Middle frontal gyrus (tissue), 1 donor: Measurements from ENCODE around the gene VPS4A.
"Not testable (repeated sequence)": the region's sequence is repeated elsewhere in the genome, so short reads cannot be mapped to it uniquely, and the experiment has no call there.

Experiments used
- DNase-seq: peaks from one replicate; pipeline ENCODE4 v3.0.0-alpha.2; 2015; ENCODE audit warnings: low spot score; ENCODE audit errors: extremely low spot score

VPS4A gene

DNA sequence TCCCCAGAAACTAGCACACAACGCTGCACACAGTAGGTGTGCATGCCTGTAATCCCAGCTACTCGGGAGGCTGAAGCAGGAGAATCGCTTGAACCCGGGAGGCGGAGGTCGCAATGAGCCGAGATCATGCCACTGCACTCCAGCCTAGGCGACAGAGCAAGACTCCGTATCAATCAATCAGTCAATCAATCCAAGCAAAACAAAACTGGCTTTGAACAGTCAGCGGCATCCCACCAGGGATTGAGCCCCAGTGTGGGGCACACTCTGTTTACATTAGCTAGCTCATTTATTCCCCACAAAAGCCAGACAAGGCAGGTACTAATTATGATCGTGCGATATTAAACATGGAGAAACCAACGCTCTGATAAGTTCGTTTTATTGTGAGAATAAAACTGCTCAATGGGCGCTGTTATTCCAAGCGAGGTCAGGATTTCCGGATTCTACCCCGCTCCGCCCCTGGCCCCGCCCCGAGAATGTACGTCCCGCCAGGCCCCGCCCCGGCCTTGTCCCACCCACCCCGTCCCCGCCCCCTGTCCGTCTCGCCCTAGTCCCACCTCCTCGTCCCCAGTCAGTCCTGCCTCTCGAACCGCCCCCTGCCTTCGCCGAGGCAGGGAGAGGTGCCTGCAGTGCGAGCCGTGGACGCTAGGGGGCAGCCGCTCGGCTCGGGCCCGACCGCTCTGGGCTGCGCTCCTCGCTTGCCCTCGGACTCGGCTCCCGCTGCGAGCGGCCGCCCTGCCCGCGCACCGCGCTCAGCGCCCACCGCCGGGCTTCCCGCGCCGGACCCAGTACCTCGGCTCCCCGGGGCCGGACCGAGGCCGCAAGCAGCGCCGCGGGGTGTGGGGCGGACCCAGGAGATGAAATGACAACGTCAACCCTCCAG is at the start of gene VPS4A:
Gene VPS4A, plus strand, starts transcription at position 698 of the 880 bp plus-strand sequence. Its CDS starts 162 bp downstream, at position 860.
- DNase-seq = peak; percentile 90

DNA sequence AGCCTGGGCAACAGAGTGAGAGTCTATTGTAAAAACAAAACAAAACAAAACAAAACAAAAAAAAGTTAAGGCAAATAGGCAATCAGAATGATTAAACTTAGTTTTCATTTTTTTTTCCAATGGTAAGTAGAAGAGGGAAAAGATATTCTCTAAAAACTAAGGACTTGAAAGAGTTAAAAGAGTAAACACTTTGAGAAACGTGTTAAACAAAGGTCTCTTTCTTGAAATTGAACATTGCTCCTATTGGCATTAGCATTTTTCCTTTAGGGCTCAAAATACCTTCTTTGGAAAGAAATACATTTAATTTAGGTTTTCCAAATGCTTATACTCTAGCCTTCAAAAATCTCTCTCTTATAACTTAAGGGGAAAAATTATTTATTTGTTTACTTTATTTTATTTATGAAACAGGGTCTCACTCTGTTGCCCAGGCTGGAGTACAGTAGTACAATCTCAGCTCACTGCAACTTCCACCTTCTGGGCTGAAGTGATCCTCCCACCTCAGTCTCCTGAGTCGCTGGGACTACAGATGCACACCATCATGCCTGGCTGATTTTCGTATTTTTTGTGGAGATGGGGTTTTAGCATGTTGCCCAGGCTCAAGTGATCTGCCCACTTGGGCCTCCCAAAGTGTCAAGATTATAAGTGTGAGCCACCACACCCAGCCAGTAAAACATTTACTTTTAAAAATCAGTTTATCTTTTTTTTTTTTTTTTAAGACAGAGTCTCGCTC is 44.7 kb upstream of the VPS4A start:
- DNase-seq = no peak

DNA sequence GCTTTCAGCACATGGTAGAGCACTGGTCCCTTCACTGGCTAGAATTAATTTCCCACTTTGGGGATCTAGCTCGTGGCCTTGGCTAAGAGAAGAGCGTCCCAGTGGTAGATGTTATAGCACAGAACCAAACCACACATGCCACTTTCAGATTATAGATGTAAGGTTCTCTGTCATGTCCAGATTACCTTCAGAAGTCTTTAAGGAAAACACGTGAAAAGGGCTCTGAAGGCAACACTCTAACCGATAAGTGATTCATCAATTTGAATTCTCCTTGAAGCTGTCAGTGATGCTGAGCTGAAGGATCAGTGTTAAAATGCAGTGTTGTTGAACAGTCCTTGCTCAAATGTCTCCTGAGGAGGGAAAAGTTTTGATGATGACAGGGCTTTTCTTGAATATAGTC is 43.5 kb upstream of the VPS4A start:
- DNase-seq = no peak

DNA sequence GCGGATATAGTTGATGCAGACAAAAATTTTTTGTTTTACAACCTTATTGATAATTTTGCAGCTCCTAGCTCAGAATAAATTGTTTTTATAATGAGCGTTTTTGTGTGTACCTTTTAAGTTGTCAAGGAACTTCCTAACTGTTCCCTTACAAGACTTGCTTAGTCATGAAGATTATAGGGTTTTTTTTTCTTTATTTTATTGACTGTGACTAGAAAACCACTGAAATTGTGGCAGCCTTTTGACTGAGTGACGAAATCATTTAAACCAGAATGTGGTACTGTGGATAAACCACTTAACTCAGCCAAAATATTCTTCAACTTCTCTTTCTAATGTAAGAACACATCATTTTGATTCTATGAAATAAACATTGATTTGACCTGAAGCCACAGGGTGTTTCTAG is 40.8 kb upstream of the VPS4A start:
- no peak for DNase-seq

DNA sequence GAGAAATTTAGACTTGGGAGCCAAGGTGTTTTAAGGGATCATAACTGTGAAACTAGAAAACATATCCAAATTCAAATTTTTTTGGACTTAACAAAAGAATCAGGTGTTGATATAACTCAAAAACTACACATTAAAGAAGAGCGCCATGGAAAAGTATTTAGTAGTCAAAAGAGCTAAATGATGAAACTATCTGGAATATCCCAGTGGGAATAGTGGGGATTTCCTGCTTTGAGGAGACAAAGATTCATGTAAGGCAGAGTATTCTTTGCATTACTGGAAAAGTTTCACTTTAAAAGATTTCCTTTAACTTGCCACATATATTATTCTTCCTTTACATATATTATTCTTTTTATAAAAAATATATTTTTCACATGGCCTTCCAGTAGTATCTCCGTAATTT is 40.3 kb upstream of the VPS4A start:
- no peak for DNase-seq

DNA sequence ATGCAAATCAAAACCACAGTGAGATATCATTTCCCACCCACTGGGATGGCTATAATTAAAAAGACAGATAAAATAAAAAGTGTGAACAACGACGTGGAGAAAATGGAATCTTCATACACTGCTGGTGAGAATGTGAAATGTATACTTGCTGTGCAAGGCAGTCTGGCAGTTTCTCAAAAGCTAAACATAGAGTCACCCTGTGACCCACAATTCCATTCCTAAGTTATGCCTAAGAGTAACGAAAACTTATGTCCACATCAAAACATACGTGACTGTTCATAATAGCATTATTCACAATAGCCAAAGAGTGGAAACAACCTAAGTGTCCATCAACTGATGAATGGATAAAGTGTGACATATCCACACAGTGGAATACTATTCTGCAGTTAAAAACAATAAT is 38.1 kb upstream of the VPS4A start:
- no peak for DNase-seq

DNA sequence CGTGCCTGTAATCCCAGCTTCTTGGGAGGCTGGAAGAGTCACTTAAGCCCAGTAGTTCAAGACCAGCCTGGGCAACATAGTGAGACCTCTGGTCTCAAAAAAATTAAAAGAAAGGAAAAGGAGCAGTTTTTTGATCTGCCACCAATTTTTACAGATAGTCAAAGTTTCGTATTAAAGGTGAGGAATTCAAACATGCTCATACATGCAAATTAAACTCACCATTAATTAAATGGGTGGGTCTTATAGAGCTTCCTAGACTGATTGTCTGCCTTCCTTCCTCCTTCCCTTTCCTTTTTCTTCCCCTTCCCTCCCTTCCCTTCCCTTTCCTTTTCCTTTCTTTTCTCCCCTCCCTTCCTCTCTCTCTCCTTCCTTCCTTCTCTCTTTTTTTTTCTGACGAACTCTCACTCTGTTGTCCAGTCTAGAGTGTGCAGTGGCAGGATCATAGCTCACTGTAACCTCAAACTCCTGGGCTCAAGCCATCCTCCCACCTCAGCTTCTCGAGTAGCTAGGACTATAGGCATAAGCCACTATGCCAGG is 36.4 kb upstream of the VPS4A start:
- DNase-seq = no peak

DNA sequence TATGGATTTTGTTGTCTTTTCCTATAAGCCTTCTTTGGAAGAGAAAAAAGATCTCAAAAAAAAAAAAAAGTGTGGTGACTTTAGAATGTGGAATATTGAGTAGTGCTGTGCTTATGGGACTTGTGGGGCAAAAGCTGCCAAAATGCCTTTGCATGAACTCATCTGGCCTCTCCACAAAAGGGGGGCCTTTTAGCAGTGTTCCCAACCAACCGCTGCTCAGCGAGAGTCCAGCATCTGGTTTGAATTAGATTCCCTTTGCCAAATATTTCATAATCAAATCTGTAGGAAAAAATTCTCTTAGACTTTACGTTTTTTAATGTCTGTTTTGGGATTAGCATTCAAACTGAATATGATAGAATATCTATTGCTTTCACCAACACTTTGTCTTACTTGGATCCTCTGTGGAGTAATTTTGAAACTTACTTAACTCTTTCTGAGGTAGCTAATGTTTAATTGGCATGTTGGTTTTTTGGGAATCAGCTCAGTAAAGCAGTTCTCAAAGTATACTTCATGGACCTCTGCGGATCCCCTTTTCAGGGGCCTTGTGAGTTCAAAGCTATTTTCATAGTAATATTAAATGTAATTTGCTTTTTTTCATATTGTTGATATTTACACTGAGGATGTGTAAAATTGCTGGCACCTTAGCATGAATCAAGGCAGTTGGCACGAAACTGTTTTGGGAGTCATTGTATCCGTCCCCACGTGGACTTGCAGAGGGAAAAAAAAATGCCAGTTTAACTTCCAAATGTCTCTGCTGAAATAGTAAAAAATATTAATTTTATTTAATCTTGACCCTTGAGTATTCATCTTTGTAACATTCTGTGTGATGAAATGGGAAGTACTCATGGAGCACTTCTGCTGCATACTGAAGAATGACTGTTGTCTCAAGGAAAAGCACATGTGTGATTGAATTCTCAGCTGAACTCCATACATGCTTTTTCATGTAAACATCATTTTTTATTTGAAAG is 34.7 kb upstream of the VPS4A start:
- no peak for DNase-seq

DNA sequence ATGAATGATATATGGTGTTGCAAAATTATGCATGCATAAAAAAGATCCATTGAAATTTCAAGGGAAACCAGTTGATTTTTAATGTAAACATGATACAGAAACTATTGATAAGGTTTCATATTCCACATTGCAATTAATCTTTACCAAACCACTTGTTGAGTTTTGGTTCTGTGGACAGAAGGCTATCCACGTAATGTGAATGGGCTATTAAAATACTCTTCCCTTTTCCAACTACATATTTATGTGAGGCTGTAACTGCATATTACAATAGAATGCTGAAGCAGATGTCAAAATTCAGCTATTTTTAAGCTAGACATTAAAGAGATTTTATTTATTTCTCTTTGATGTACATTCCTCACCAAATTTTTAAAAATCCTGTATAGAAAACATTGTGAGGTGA is 33.7 kb upstream of the VPS4A start:
- DNase-seq = no peak

DNA sequence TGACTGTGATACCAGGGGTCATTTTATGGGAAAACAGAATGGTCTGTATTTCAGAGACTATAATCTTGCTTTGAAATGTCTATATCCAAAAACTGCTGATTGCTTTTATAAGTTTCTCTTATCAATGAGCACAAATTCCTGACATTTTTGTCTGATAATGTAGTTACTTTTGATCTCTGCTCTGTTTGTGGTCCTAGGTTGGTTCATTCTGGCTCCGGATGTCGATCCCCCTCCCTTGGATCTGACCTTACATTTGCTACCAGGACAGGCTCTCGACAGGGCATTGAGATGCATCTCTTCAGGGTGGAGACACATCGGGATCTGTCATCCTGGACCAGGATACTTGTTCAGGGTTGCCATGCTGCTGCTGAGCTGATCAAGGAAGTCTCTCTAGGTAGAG is 27.3 kb upstream of the VPS4A start:
- no peak for DNase-seq

DNA sequence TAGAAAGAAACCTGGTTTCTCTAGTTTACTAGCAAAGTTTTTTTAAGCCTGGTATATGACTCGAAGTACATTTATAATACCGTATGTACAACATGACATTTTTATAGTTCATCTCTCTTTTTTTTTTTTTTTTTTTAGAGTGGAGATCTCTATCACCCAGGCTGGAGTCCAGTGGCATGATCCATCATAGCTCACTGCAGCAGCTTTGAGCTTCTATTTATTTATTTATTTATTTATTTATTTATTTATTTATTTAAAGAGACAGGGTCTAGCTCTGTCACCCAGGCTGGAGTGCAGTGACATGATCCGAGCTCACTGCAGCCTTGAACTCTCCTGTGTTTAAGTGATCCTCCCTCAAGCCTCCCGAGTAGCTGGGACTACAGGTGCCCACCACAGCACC is 25.9 kb upstream of the VPS4A start:
- no peak for DNase-seq

DNA sequence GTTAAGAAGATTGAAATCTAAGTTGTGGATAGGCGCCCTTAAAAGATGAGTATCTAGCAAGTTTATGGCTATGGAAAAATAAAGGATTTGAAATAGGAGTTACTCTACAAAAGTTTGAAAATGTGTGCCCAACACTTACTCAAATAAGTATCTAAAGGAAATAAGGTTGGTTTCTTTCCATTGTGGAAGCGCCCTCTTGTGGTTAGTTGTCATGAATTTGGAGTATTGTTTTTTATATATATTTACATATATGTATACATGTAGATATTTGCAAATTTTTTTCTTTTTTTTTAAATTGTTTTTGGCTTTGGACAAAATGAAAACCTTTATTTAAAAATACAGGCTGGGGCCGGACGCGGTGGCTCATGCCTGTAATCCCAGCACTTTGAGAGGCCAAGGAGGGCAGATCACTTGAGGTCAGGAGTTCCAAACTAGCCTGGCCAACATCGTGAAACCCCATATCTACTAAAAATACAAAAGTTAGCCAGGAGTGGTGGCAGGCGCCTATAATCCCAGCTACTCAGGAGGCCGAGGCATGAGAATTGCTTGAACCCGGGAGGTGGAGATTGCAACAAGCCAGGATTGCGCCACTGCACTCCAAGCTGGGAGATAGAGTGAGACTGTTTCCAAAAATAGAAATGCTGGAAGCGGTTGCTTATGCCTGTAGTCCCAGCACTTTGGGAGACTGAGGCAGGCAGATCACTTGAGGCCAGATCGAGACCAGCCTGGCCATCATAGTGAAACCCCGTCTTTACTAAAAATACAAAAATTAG is 24.0 kb upstream of the VPS4A start:
- no peak for DNase-seq

DNA sequence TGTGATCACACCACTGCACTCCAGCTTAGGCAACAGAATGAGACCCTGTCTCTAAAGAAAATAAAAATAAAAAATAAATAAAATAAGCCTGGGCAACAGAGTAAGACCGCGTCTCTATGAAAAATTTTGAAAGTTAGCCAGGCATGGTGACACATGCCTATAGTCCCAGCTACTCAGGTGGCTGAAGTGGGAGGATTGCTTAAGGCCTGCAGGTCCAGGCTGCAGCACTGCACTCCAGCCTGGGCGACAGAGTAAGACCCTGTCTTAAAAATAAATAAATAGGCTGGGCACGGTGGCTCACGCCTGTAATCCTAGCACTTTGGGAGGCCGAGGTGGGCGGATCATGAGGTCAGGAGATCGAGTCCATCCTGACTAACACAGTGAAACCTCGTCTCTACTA is 19.5 kb upstream of the VPS4A start:
- DNase-seq = not testable (repeated sequence)

DNA sequence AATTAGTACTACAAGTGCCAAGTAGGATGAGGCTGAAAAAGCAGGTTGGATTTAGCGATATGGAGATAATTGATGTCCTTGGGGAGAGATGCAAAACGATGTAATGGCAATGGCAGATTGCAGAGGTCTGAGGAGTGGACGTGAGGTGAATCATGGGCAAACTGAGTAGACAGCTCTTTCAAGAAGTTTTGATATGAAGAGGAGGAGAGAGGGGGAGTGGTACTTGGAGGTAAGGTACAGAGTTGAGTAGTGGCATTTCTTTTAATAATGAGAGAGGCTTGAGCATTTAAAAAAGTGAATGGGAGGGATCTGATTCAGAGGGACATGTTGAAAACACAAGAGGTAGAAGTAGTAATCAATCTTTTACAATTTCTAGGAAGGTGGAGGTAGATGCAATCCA is 17.7 kb upstream of the VPS4A start:
- DNase-seq = no peak

DNA sequence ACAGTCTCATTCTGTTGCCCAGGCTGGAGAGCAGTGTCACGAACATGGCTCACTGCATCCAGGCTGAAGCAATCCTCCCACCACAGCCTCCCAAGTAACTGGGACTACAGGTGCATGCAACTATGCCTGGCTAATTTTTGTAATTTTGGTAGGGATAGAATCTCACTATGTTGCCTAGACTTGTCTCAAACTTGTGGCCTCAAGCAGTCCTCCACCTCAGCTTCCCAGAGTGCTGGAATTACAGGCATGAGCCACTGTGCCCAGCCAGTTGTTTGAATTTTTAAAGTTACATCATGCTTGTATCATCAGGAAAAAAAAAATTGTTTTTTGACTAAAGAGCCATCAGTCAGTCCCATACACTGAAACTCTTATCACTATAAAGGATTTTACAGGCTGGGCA is 17.1 kb upstream of the VPS4A start:
- no peak for DNase-seq

DNA sequence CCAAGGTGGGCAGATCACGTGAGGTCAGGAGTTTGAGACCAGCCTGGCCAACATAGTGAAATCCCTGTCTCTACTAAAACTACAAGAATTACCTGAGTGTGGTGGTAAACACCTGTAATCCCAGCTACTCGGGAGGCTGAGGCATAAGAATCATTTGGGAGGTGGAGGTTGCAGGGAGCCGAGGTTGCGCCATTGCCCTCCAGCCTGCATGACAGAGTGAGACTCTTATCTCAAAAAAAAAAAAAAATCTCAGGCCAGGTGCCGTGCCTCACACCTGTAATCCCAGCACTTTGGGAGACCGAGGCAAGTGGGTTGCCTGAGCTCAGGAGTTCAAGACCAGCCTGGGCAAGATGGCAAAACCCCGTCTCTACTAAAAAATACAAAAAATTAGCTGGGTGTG is 14.4 kb upstream of the VPS4A start:
- DNase-seq = not testable (repeated sequence)

DNA sequence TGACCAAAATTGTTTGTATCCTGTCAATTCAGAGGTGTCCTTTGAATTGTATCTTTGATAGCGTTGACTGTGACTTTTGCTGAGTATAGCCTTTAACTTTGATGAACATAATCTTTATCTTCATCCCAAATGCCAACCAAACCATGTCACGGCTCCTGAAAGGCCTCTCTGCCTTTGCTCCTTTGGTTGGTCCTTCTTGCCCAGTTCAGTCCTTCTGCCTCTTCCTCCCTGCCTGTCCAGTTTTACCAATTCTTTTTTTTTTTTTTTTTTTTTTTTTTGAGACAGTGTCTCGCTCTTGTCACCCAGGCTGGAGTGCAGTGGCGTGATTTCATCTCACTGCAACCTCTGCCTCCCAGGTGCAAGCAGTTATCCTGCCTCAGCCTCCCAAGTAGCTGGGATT is 12.9 kb upstream of the VPS4A start:
- no peak for DNase-seq

DNA sequence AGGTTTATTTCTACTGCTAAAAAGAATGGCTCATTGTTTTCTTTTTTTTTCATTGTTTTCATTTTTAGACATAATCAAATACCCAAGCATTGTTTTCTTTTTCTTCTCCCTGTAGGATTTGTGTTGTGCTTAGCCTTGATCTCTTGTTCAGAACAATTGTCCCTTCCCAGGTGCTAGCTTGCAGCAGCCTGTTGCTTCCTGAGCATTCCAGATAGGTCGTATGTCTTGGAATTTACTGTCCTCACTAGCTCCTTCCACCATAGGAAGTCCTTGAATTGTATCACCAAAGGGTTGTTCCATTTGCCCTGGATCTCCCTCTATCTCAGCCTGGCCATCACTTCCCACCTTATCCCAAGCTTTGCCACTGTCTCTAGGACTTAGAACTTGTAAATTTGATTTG is 10.0 kb upstream of the VPS4A start:
- no peak for DNase-seq

DNA sequence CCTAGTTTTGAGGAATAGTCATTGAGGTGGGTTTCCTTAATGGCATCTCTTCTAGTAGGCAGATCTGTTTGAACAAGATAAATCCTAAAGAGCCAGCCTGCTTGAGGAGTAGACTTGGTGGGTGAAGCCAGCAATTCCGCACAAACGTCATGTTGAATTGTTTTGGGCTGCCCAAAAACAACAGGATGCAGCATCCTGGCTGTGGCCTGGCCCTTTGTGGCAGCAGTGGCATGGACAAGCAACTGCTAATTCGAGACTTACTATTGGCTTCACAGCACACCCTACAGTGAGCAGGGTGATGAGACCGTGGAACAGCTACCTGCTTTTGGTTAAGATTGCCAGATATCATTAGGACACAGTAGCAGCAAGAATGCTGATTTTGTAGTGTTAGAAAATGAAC is 9.3 kb upstream of the VPS4A start:
- DNase-seq = no peak

DNA sequence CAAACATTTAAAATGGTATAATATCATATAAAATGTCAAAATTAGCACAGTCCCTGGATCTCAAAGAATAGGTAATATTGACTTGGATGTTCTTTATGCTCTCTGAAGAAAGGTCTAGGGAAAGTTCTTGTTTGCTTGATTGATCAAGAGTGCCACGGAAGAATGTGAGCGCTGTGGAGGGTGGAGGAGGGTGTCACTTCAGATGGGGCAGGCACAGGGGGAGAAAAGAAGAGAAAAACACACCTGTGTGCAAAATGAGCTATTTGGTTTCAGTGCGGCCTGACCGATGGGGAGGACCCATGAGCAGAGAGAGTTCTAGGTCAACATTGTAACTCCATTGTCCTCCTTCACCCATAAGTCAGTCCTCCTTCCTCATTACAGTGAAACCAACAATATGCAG is 8.8 kb upstream of the VPS4A start:
- no peak for DNase-seq

DNA sequence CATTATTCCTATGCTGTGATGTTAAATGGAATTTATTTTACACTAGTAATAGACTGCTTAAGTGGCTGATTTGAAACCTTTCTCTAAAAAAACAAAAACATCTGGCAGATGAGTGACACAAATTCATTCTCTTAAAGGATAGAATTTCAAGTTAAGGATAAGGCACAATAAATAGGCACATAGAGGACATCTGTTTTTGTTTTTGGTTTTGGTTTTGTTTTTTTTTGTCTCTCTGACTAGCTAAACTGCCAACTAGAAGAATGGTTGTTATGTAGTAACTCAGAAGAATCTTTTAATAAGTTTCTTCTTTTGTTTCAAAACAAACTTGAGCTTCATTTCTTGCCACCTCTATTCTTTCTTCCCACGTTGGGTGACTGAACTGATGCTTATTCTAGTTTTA is 5.1 kb upstream of the VPS4A start:
- DNase-seq = no peak
